ENCODE results near the gene DERA.
"Not testable (repeated sequence)": the region's sequence is repeated elsewhere in the genome, so short reads cannot be mapped to it uniquely, and the experiment has no call there.

Gene DERA

DNA sequence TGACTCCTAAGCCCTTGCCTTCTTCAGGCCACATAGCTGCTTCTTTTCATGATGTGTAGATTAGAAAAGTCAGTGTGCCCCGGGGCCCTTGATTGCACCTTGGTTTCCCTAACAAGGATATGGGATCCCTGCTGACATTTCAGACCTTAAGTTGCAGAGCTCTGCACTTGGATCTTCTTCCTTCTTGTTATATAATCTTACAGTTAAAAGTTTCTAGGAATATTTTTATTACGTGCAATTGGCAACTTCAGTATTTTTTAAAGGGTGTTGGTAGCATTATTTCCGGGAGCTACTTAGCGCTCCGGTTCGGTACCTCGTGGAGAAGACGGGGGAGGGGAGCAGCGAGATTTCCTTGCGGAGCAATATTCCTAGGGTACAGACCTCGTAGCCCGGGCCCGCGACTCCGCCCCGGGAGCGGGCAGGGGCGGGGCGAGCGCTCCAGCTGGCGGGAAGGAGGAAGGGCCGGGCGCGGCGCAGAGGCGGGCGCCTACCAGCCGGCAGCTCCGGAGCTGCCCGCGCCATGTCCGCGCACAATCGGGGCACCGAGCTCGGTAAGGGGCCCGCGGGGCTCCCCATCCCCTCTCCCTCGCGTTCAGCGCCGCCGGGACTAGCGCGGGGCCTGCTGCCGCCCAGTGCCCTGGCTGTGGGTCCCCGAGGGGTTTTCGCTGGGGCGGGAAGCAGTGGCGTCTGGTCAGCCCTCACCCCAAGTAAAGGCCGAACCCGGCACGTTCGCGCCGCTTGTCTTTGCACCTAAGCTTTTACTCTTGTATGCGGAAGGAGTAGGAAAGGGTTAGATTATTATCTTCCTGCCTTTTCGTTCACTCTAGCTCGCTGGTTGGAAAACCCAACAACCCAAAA is at the start of gene DERA:
TSS of gene DERA (plus strand) at position 469 of the 858 bp plus-strand sequence. CDS start at position 521, 52 bp downstream.
- H3K36me3 Mint-ChIP-seq: peaks cover 2% of the 10 kb centered on the region
- H3K4me3 Mint-ChIP-seq: peak within 1 kb of the TSS; percentile 96
- no peaks in the 10 kb centered on the region for H3K27me3 Mint-ChIP-seq
- peaks cover 22% of the 10 kb centered on the region for H3K4me1 Mint-ChIP-seq (ENCODE audit: low read depth)
- no peaks in the 10 kb centered on the region for H3K9me3 Mint-ChIP-seq (ENCODE audit: low read depth)
- peak within 1 kb of the TSS; percentile 83 for H3K27ac Mint-ChIP-seq

- Mint-ChIP-seq H3K4me1 (ENCODE audit: low read depth) (peaks cover 2% of the 10 kb centered on the region), H3K36me3 (no peaks in the 10 kb centered on the region), H3K9me3 (ENCODE audit: low read depth) (no peaks in the 10 kb centered on the region), H3K27me3 (peaks cover 11% of the 10 kb centered on the region), H3K4me3 (no peak overlapping the region), H3K27ac (no peak overlapping the region)
These were observed 49.7 kb upstream of the DERA start for GRCh38 chr12:15861404-15861803.

DNA sequence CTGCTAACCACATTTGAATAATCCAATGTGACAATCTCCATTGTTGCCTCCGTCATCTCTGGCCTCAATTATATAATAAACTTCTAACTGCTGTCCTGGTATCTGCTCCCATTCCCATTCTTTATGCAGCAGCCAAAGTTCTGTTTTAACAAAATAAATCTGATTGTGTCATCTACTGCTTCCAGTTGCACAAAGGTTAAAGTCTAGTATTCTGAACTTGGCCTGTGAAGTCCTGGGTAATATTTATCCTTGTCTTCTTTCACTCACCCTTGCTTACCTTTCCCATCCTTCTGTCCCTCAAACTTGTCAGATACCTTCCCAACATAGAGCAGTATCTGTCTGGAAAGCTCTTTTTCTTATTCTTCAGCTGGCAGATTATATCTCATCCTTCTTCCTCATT is 48.3 kb upstream of the DERA start:
- Mint-ChIP-seq H3K27ac (no peak overlapping the region), H3K4me1 (ENCODE audit: low read depth) (peaks cover 2% of the 10 kb centered on the region), H3K36me3 (peaks cover 3% of the 10 kb centered on the region), H3K9me3 (ENCODE audit: low read depth) (no peaks in the 10 kb centered on the region), H3K27me3 (peaks cover 9% of the 10 kb centered on the region), H3K4me3 (no peak overlapping the region)

DNA sequence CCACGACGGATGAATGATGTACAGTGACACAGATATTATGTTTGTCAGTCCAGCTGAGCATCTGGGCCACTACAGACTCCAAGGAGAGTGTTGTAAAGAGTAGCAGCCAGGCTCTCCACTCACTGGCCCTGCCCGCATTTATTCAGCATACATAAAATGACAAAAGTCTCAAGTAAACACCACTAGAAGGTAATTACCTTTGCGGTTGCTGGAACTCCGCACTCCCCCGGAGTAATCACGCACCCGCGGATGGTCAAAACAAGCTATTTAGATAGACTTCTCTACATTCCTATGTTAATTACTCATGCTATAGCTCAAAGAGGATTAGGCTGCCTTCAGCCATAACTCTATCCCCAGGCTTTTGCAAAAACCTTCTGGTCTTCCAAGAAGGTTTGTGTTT is 47.8 kb upstream of the DERA start:
- no peaks in the 10 kb centered on the region for H3K9me3 Mint-ChIP-seq (ENCODE audit: low read depth)
- H3K36me3 Mint-ChIP-seq: peaks cover 6% of the 10 kb centered on the region
- H3K4me3 Mint-ChIP-seq: no peak overlapping the region
- no peak overlapping the region for H3K27ac Mint-ChIP-seq
- peaks cover 2% of the 10 kb centered on the region for H3K4me1 Mint-ChIP-seq (ENCODE audit: low read depth)
- peaks cover 9% of the 10 kb centered on the region for H3K27me3 Mint-ChIP-seq

GRCh38 chr12:15863984-15864383 is 47.1 kb upstream of the DERA start:
- peaks cover 9% of the 10 kb centered on the region for H3K27me3 Mint-ChIP-seq
- peaks cover 2% of the 10 kb centered on the region for H3K4me1 Mint-ChIP-seq (ENCODE audit: low read depth)
- peaks cover 6% of the 10 kb centered on the region for H3K36me3 Mint-ChIP-seq
- peak overlapping the region; percentile 11 for H3K4me3 Mint-ChIP-seq
- H3K9me3 Mint-ChIP-seq (ENCODE audit: low read depth): no peaks in the 10 kb centered on the region
- H3K27ac Mint-ChIP-seq: no peak overlapping the region

DNA sequence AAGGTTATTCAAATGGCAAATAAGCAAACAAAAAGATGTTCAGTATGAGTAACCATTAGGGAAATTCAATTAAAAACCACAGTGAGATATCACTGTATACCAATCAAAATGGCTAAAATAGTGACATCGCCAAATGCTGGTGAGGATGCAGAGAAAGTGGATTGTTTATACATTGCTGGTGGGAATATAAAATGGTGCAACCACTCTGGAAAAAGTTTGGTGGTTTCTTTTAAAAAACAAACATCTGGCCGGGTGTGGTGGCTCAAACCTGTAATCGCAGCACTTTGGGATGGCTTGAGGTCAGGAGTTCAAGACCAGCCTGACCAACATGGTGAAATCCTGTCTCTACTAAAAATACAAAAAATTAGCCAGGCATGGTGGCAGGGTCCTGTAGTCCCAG is 42.9 kb upstream of the DERA start:
- H3K36me3 Mint-ChIP-seq: peaks cover 12% of the 10 kb centered on the region
- no peak overlapping the region for H3K27ac Mint-ChIP-seq
- peaks cover 6% of the 10 kb centered on the region for H3K27me3 Mint-ChIP-seq
- no peak overlapping the region for H3K4me3 Mint-ChIP-seq
- peaks cover 2% of the 10 kb centered on the region for H3K4me1 Mint-ChIP-seq (ENCODE audit: low read depth)
- H3K9me3 Mint-ChIP-seq (ENCODE audit: low read depth): peaks cover 9% of the 10 kb centered on the region

GRCh38 chr12:15873556-15873955 is 37.6 kb upstream of the DERA start:
- H3K27ac Mint-ChIP-seq: no peak overlapping the region
- peaks cover 6% of the 10 kb centered on the region for H3K4me1 Mint-ChIP-seq (ENCODE audit: low read depth)

GRCh38 chr12:15874556-15875145 is 36.5 kb upstream of the DERA start:
- not testable (repeated sequence) for H3K4me3 Mint-ChIP-seq; H3K9me3 Mint-ChIP-seq (ENCODE audit: low read depth); H3K27ac Mint-ChIP-seq; H3K4me1 Mint-ChIP-seq (ENCODE audit: low read depth); H3K27me3 Mint-ChIP-seq; H3K36me3 Mint-ChIP-seq

More at GRCh38 chr12:15873556-15873955, 37.6 kb upstream of the DERA start:
- H3K9me3 Mint-ChIP-seq (ENCODE audit: low read depth): peaks cover 9% of the 10 kb centered on the region
- H3K4me3 Mint-ChIP-seq: no peak overlapping the region
- peaks cover 4% of the 10 kb centered on the region for H3K27me3 Mint-ChIP-seq
- peaks cover 9% of the 10 kb centered on the region for H3K36me3 Mint-ChIP-seq

- Mint-ChIP-seq H3K4me3 (peak overlapping the region; percentile 71), H3K27ac (no peak overlapping the region)
These were observed 35.3 kb upstream of the DERA start for GRCh38 chr12:15875863-15876262.

GRCh38 chr12:15879413-15879812 is 31.7 kb upstream of the DERA start:
- no peak overlapping the region for H3K27ac Mint-ChIP-seq
- no peak overlapping the region for H3K4me3 Mint-ChIP-seq
- peaks cover 31% of the 10 kb centered on the region for H3K4me1 Mint-ChIP-seq (ENCODE audit: low read depth)
- H3K36me3 Mint-ChIP-seq: peaks cover 10% of the 10 kb centered on the region
- no peaks in the 10 kb centered on the region for H3K27me3 Mint-ChIP-seq
- no peaks in the 10 kb centered on the region for H3K9me3 Mint-ChIP-seq (ENCODE audit: low read depth)

More at GRCh38 chr12:15875863-15876262, 35.3 kb upstream of the DERA start:
- H3K9me3 Mint-ChIP-seq (ENCODE audit: low read depth): no peaks in the 10 kb centered on the region
- H3K27me3 Mint-ChIP-seq: peaks cover 4% of the 10 kb centered on the region
- H3K36me3 Mint-ChIP-seq: peaks cover 3% of the 10 kb centered on the region
- peaks cover 9% of the 10 kb centered on the region for H3K4me1 Mint-ChIP-seq (ENCODE audit: low read depth)

DNA sequence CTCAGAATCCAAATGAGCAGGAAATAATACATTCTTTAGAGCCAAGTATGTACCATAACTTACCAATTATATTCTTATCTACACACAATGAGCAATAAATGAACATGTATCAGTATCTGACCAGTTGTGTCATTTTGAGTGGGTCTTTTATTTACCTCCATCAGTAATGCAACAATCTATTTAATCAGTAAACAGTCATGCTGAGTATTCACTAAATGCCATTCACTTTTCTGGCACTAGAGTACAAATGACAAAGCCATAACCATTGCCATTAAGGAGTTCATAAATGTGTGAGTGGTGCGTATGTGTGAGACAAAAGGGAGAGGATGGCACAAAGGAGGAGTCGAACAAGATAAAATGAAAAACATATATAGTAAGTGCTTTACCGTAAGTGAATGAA is 30.4 kb upstream of the DERA start:
- Mint-ChIP-seq H3K27ac (peak overlapping the region; percentile 1), H3K4me1 (ENCODE audit: low read depth) (peaks cover 38% of the 10 kb centered on the region), H3K36me3 (peaks cover 14% of the 10 kb centered on the region), H3K27me3 (no peaks in the 10 kb centered on the region), H3K4me3 (peak overlapping the region; percentile 97), H3K9me3 (ENCODE audit: low read depth) (no peaks in the 10 kb centered on the region)

DNA sequence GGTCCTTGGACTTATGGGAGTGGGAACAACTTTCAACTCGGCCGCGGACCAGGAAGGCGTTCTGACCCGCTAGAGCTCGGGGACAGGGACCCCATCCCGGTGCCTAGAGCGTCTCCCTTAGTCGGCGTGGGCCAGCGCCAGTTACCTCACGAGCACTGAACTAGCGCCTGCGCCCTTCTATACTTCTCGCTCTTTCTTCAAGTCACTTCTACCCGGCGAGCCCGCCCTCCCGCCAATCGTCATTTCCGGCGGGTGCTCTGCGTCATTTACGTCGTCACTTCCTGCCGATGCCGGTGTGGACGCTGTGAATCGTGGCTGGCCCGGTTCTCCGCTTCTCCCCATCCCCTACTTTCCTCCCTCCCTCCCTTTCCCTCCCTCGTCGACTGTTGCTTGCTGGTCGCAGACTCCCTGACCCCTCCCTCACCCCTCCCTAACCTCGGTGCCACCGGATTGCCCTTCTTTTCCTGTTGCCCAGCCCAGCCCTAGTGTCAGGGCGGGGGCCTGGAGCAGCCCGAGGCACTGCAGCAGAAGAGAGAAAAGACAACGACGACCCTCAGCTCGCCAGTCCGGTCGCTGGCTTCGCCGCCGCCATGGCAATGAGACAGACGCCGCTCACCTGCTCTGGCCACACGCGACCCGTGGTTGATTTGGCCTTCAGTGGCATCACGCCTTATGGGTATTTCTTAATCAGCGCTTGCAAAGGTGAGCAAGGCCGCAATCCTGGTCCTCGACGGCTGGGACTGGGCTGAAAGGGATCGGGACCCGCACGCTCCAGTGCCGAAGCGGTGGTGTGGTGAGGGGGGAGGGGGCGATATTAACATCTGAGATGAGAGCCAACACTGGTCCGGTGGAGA is 28.8 kb upstream of the DERA start, which contains the start of gene STRAP:
TSS of gene STRAP (plus strand) at position 270 of the 854 bp plus-strand sequence. CDS start at position 591, 321 bp downstream.
- H3K4me1 Mint-ChIP-seq (ENCODE audit: low read depth): peaks cover 54% of the 10 kb centered on the region
- H3K4me3 Mint-ChIP-seq: peak within 1 kb of the TSS; percentile 97
- H3K36me3 Mint-ChIP-seq: peaks cover 21% of the 10 kb centered on the region
- H3K27me3 Mint-ChIP-seq: no peaks in the 10 kb centered on the region
- peak within 1 kb of the TSS; percentile 99 for H3K27ac Mint-ChIP-seq
- H3K9me3 Mint-ChIP-seq (ENCODE audit: low read depth): no peaks in the 10 kb centered on the region

GRCh38 chr12:15883536-15883935 is 27.6 kb upstream of the DERA start:
- H3K27ac Mint-ChIP-seq: peak overlapping the region; percentile 59
- H3K4me3 Mint-ChIP-seq: peak overlapping the region; percentile 97
- peaks cover 66% of the 10 kb centered on the region for H3K4me1 Mint-ChIP-seq (ENCODE audit: low read depth)
- H3K9me3 Mint-ChIP-seq (ENCODE audit: low read depth): no peaks in the 10 kb centered on the region
- peaks cover 21% of the 10 kb centered on the region for H3K36me3 Mint-ChIP-seq
- no peaks in the 10 kb centered on the region for H3K27me3 Mint-ChIP-seq

DNA sequence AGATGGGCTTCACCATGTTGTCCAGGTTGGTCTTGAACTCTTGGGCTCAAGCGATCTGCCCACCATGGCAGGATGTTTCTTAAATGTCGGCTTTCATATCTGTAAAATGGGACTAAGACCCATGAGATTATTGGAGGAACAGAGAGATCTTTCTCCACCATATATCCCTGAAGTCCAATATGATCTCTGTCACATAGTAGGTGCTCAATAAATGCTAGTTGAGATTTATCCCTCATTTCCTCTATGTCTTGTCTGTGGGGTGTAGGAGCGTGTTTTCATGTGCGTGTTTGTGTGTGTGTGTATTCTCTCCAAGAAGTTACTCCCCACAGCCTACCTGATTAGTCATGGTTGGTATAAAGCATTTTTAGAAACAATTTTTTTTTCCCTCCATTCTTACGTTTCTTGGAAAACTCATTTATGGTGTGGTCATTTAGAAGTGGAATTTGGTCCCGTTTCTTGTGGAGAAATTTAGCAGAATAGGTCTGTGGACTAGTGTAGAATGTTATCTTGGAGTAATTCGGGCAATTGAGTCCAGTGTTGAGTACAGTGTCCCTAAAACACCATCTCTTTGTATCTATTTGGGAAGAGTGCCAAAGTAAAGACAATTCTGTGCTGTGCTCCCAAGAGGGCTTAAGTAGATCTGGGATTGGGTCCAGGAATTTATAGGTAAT is 24.6 kb upstream of the DERA start:
- Mint-ChIP-seq H3K36me3 (peaks cover 23% of the 10 kb centered on the region), H3K4me3 (peak overlapping the region; percentile 83), H3K4me1 (ENCODE audit: low read depth) (peaks cover 69% of the 10 kb centered on the region)

More for the DNA sequence above, 24.6 kb upstream of the DERA start:
- H3K27ac Mint-ChIP-seq: no peak overlapping the region
- H3K9me3 Mint-ChIP-seq (ENCODE audit: low read depth): no peaks in the 10 kb centered on the region
- H3K27me3 Mint-ChIP-seq: no peaks in the 10 kb centered on the region
